Neuronal stem cell (in vitro differentiated cells): ENCODE measurements around the gene KLF7.

Experiments
- DNase-seq: peaks from one replicate; pipeline ENCODE4 v3.0.0-alpha.2; 2013; ENCODE audit warnings: low spot score
- H2AFZ ChIP-seq: one replicate; pipeline ENCODE4 v1.6.1; 2013; ENCODE audit warnings: mild to moderate bottlenecking, low read length, inconsistent platforms
- H2AK5ac ChIP-seq: 2 replicates; pipeline ENCODE4 v1.6.1; 2013; ENCODE audit warnings: low read depth, mild to moderate bottlenecking, inconsistent platforms, low read length, moderate library complexity, mixed read lengths
- H2BK120ac ChIP-seq: 2 replicates; pipeline ENCODE4 v1.6.1; 2013; ENCODE audit warnings: low read depth, mild to moderate bottlenecking, inconsistent platforms, low read length, moderate library complexity, mixed read lengths
- H2BK12ac ChIP-seq: one replicate; pipeline ENCODE4 v1.6.1; 2013; ENCODE audit warnings: low read length, inconsistent platforms
- H2BK15ac ChIP-seq: 2 replicates; pipeline ENCODE4 v1.6.1; 2013; ENCODE audit warnings: mild to moderate bottlenecking, low read length, inconsistent platforms, mixed read lengths
- H2BK5ac ChIP-seq: one replicate; pipeline ENCODE4 v1.6.1; 2013; ENCODE audit warnings: inconsistent platforms, mild to moderate bottlenecking, low read length, moderate library complexity
- H3K14ac ChIP-seq: one replicate; pipeline ENCODE4 v1.6.1; 2013; ENCODE audit warnings: low read length, inconsistent platforms
- H3K18ac ChIP-seq: 2 replicates; pipeline ENCODE4 v1.6.1; 2013; ENCODE audit warnings: low read length, inconsistent platforms
- H3K23ac ChIP-seq: 2 replicates; pipeline ENCODE4 v1.6.1; 2013; ENCODE audit warnings: low read depth, mild to moderate bottlenecking, mixed read lengths, low read length, inconsistent platforms; ENCODE audit not compliant: poor library complexity
- H3K27ac ChIP-seq: replicated peaks from 3 replicates; pipeline ENCODE4 v1.5.1; 2013; ENCODE audit warnings: low read length, inconsistent platforms
- H3K27me3 ChIP-seq, 3 experiments: 2 replicates each; pipeline ENCODE4 v1.6.1; 2013; ENCODE audit warnings: low read length in 3 of 3, mild to moderate bottlenecking in 2 of 3, inconsistent platforms in 1 of 3, low read depth in 1 of 3, mixed read lengths in 1 of 3, moderate library complexity in 1 of 3; ENCODE audit not compliant: control insufficient read depth in 3 of 3, insufficient read depth in 3 of 3
- H3K36me3 ChIP-seq, 2 donors: replicated peaks in 1 of 2; 2 replicates each; pipeline ENCODE4 v1.6.1; 2013; ENCODE audit warnings: low read length in 2 of 2; ENCODE audit not compliant: control insufficient read depth in 2 of 2, insufficient read depth in 2 of 2
- H3K4ac ChIP-seq: 2 replicates; pipeline ENCODE4 v1.6.1; 2013; ENCODE audit warnings: inconsistent platforms, mild to moderate bottlenecking, low read length, moderate library complexity
- H3K4me1 ChIP-seq, 2 donors: 1 replicate in 1 of 2; 2 replicates in 1 of 2; pipeline ENCODE4 v1.6.1; 2013; ENCODE audit warnings: low read length in 2 of 2, low read depth in 1 of 2; ENCODE audit not compliant: control insufficient read depth in 2 of 2, insufficient read depth in 1 of 2
- H3K4me2 ChIP-seq: one replicate; pipeline ENCODE4 v1.6.1; 2013; ENCODE audit warnings: mild to moderate bottlenecking, low read length, inconsistent platforms; ENCODE audit not compliant: insufficient read depth, poor library complexity, severe bottlenecking
- H3K4me3 ChIP-seq, 2 donors: 2 replicates each; pipeline ENCODE4 v1.5.1; 2013; ENCODE audit warnings: low read length in 2 of 2, mild to moderate bottlenecking in 2 of 2, inconsistent platforms in 1 of 2, moderate library complexity in 1 of 2
- H3K79me1 ChIP-seq: one replicate; pipeline ENCODE4 v1.6.1; 2013; ENCODE audit warnings: low read depth, mild to moderate bottlenecking, inconsistent platforms, low read length, moderate library complexity
- H3K9ac ChIP-seq: one replicate; pipeline ENCODE4 v1.6.1; 2013; ENCODE audit warnings: mild to moderate bottlenecking, low read depth, low read length, inconsistent platforms; ENCODE audit not compliant: poor library complexity
- H3K9me3 ChIP-seq, 2 donors: replicated peaks in 1 of 2; 2 replicates each; pipeline versions ENCODE3 to v1.6.1; 2013; ENCODE audit warnings: low read length in 2 of 2, mild to moderate bottlenecking in 2 of 2, inconsistent platforms in 1 of 2, low read depth in 1 of 2, mixed read lengths in 1 of 2, moderate library complexity in 1 of 2; ENCODE audit not compliant: control insufficient read depth in 2 of 2, insufficient read depth in 1 of 2
- H4K8ac ChIP-seq: one replicate; pipeline ENCODE4 v1.6.1; 2013; ENCODE audit warnings: low read depth, mild to moderate bottlenecking, inconsistent platforms, low read length, moderate library complexity
- H4K91ac ChIP-seq: one replicate; pipeline ENCODE4 v1.6.1; 2013; ENCODE audit warnings: low read length, low read depth, mild to moderate bottlenecking, inconsistent platforms; ENCODE audit not compliant: poor library complexity
- WGBS, 2 donors: extraction: QIAGEN DNeasy Blood & Tissue Kit; methylation state at CpG; one replicate each; pipeline ENCODE4 v1.1.7; 2013; ENCODE audit warnings: missing lambda C conversion rate in 2 of 2, mixed read lengths in 1 of 2; ENCODE audit not compliant: insufficient read length in 2 of 2, insufficient replicate concordance in 1 of 2; ENCODE audit errors: extremely low coverage in 2 of 2; 5-methylcytosine and 5-hydroxymethylcytosine counted together

The KLF7 gene

GRCh38 chr2:207046724-207047123 is 119.0 kb downstream of the KLF7 start:
- no peaks in the 10 kb centered on the region for H3K79me1 ChIP-seq

GRCh38 chr2:207045531-207045930 is 120.2 kb downstream of the KLF7 start:
- Histone ChIP-seq H3K4me1 (peaks cover 14 to 19% of the 10 kb centered on the region in 2 donors), H4K8ac (no peak overlapping the region), H3K23ac (no peak overlapping the region), H2AK5ac (no peak overlapping the region), H3K9ac (no peak overlapping the region), H2BK15ac (no peak overlapping the region), H3K36me3 (no peaks in the 10 kb centered on the region), H2AFZ (no peak overlapping the region), H2BK120ac (no peak overlapping the region), H3K4me2 (no peak overlapping the region), H3K9me3 (no peaks in the 10 kb centered on the region), H3K4me3 (no peak overlapping the region), H3K27me3 (no peaks in the 10 kb centered on the region), H3K79me1 (no peaks in the 10 kb centered on the region), H3K14ac (no peak overlapping the region), H2BK12ac (no peak overlapping the region), H4K91ac (no peak overlapping the region), H3K27ac (no peak overlapping the region), H3K18ac (no peak overlapping the region), H2BK5ac (no peak overlapping the region), H3K4ac (no peak overlapping the region)
- no peak for DNase-seq
- WGBS, 2 donors, result no CpG with 5 or more reads among the region's 3 CpGs

More at GRCh38 chr2:207046724-207047123, 119.0 kb downstream of the KLF7 start:
- Histone ChIP-seq H3K18ac (no peak overlapping the region), H3K4ac (no peak overlapping the region), H2BK5ac (no peak overlapping the region), H2AFZ (peak overlapping the region; percentile 43), H3K27ac (no peak overlapping the region), H3K9me3 (no peaks in the 10 kb centered on the region), H3K4me2 (no peak overlapping the region), H4K91ac (no peak overlapping the region), H3K4me3 (no peak overlapping the region), H3K9ac (no peak overlapping the region), H2BK120ac (no peak overlapping the region), H3K23ac (no peak overlapping the region), H2BK15ac (no peak overlapping the region), H3K27me3 (no peaks in the 10 kb centered on the region), H2AK5ac (no peak overlapping the region), H3K36me3 (no peaks in the 10 kb centered on the region), H3K4me1 (peaks cover 4 to 11% of the 10 kb centered on the region in 2 donors), H2BK12ac (no peak overlapping the region), H3K14ac (no peak overlapping the region), H4K8ac (no peak overlapping the region)
- no CpG with 5 or more reads among the region's 5 CpGs for WGBS, 2 donors
- no peak for DNase-seq

GRCh38 chr2:207044379-207045362 is 121.1 kb downstream of the KLF7 start:
- H3K14ac ChIP-seq, result no peak overlapping the region
- DNase-seq, result no peak
- H2AK5ac ChIP-seq, result no peak overlapping the region
- H2BK120ac ChIP-seq, result no peak overlapping the region
- H3K79me1 ChIP-seq, result no peaks in the 10 kb centered on the region
- H3K4me3 ChIP-seq, result no peak overlapping the region
- no peak overlapping the region for H4K8ac ChIP-seq
- H3K18ac ChIP-seq, result no peak overlapping the region
- no peaks in the 10 kb centered on the region for H3K36me3 ChIP-seq
- no peak overlapping the region for H3K9ac ChIP-seq
- H2BK12ac ChIP-seq, result no peak overlapping the region
- H3K27me3 ChIP-seq, result no peaks in the 10 kb centered on the region
- no peak overlapping the region for H3K4me2 ChIP-seq
- peaks cover 14 to 19% of the 10 kb centered on the region in 2 donors for H3K4me1 ChIP-seq
- H3K9me3 ChIP-seq, result no peaks in the 10 kb centered on the region
- no CpG with 5 or more reads among the region's 13 CpGs for WGBS, 2 donors
- H3K27ac ChIP-seq, result no peak overlapping the region
- no peak overlapping the region for H3K23ac ChIP-seq
- H2BK5ac ChIP-seq, result no peak overlapping the region
- no peak overlapping the region for H3K4ac ChIP-seq
- H2BK15ac ChIP-seq, result no peak overlapping the region
- no peak overlapping the region for H4K91ac ChIP-seq
- no peak overlapping the region for H2AFZ ChIP-seq

GRCh38 chr2:207042841-207043240 is 122.9 kb downstream of the KLF7 start:
- H3K27ac ChIP-seq, result no peak overlapping the region

More at GRCh38 chr2:207042841-207043240, 122.9 kb downstream of the KLF7 start:
- H3K18ac ChIP-seq, result no peak overlapping the region
- H3K9me3 ChIP-seq, result no peaks in the 10 kb centered on the region
- no peak overlapping the region for H2BK120ac ChIP-seq
- H2BK12ac ChIP-seq, result no peak overlapping the region
- H3K9ac ChIP-seq, result no peak overlapping the region
- no peak overlapping the region for H3K4me3 ChIP-seq
- H3K27me3 ChIP-seq, result no peaks in the 10 kb centered on the region
- H4K91ac ChIP-seq, result no peak overlapping the region
- no peak overlapping the region for H2BK5ac ChIP-seq
- H3K23ac ChIP-seq, result no peak overlapping the region
- H3K79me1 ChIP-seq, result no peaks in the 10 kb centered on the region
- H3K4me2 ChIP-seq, result no peak overlapping the region
- no peak overlapping the region for H2AK5ac ChIP-seq
- no peak overlapping the region for H2BK15ac ChIP-seq
- H3K36me3 ChIP-seq, result no peaks in the 10 kb centered on the region
- H2AFZ ChIP-seq, result no peak overlapping the region
- H3K14ac ChIP-seq, result no peak overlapping the region
- H3K4ac ChIP-seq, result no peak overlapping the region
- WGBS, 2 donors, result no CpG with 5 or more reads among the region's 1 CpG
- DNase-seq, result no peak
- H3K4me1 ChIP-seq, result peaks cover 12 to 13% of the 10 kb centered on the region in 2 donors
- H4K8ac ChIP-seq, result no peak overlapping the region
